K562 (cell line): ENCODE data around the gene ANKEF1. TPM values are rescaled to one million over a fixed set of nuclear protein-coding genes. Genes with fewer than 3 reads are reported as not detected.

Experiments used
- CBX2 ChIP-seq: fragments of 200-600 bp; sonication (generic); IDR thresholded peaks from one replicate; pipeline ENCODE4 v1.6.1; 2012; ENCODE audit warnings: mild to moderate bottlenecking, low read length, inconsistent platforms; ENCODE audit not compliant: insufficient read depth, poor library complexity, severe bottlenecking
- PATZ1 ChIP-seq: fragments of 250-450 bp; sonication (Bioruptor Pico); IDR thresholded peaks from 2 replicates; pipeline ENCODE4 v1.5.0; 2020; ENCODE audit warnings: mild to moderate bottlenecking, borderline replicate concordance
- TGIF2 ChIP-seq: sonication (generic); formaldehyde crosslinking; IDR thresholded peaks from 2 replicates; pipeline ENCODE4 v1.8.1; 2022; ENCODE audit warnings: mild to moderate bottlenecking, missing genetic modification reagents, moderate library complexity
- polyA plus RNA-seq, 8 experiments: library from polyadenylated mRNA; depleted of rRNA in 4 of 8; stranded (reverse) in 5 of 8; unstranded in 3 of 8; fragments of >200 nt; fragmentation: Nextera tagmentation in 2 of 8; fragmentation: Illumina TruSeq in 1 of 8; extraction: Ambion mirVana in 2 of 8; extraction: Trizol in 1 of 8; gene quantifications; 2 replicates each; pipeline versions ENCODE4 v1.2.1 to v1.2.3, GENCODE V29; 2011 to 2014; ENCODE audit warnings: inconsistent platforms in 1 of 8, missing spikeins in 1 of 8
- total RNA-seq, 7 experiments: library from RNA; depleted of rRNA in 6 of 7; stranded (reverse); fragments of >200 nt in 6 of 7; fragmentation: Illumina TruSeq in 2 of 7; extraction: Trizol in 2 of 7; gene quantifications; 2 replicates each; pipeline versions ENCODE4 v1.2.1 to v1.2.3, GENCODE V29; 2011 to 2021; ENCODE audit warnings: low replicate concordance in 1 of 7
- TF ChIP-seq, protein P1 (sequence below): sonication (generic); formaldehyde crosslinking; IDR thresholded peaks from 2 replicates; pipeline ENCODE4 v1.8.0; 2022; ENCODE audit warnings: missing genetic modification reagents, mild to moderate bottlenecking, borderline replicate concordance
- TF ChIP-seq, protein P2 (sequence below): fragments of 450-650 bp; formaldehyde crosslinking; IDR thresholded peaks from 2 replicates; pipeline ENCODE4 v1.4.0; 2020; ENCODE audit warnings: mild to moderate bottlenecking, moderate library complexity

ANKEF1 gene
- total and polyA plus RNA-seq, 9 of the 15 experiments (the other 6 are each of a cell fraction or from before 2014, with no cell fraction given) = 0.35 to 2.1 (median 1.7) TPM

DNA sequence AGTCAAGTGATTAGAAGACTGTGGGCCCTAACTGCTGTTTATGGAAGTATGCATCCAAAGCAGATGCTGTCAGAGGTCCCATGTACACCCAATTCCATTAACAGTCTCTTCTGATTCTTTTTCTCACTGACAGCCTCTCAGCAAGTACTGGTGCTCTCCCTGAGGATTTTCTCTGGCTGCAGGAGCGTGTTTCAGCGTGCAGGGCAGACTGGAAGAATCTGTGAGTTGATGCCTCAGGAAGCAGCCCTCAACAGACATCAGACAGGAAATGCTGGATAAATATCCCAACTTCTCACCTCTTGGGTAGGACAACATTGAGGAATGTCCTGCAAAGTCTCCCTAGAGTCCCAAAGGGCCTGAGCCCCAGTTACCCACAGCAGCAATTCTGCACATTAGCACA, 40.8 kb downstream of the ANKEF1 start (continued):
- TF ChIP-seq, protein P1, sequence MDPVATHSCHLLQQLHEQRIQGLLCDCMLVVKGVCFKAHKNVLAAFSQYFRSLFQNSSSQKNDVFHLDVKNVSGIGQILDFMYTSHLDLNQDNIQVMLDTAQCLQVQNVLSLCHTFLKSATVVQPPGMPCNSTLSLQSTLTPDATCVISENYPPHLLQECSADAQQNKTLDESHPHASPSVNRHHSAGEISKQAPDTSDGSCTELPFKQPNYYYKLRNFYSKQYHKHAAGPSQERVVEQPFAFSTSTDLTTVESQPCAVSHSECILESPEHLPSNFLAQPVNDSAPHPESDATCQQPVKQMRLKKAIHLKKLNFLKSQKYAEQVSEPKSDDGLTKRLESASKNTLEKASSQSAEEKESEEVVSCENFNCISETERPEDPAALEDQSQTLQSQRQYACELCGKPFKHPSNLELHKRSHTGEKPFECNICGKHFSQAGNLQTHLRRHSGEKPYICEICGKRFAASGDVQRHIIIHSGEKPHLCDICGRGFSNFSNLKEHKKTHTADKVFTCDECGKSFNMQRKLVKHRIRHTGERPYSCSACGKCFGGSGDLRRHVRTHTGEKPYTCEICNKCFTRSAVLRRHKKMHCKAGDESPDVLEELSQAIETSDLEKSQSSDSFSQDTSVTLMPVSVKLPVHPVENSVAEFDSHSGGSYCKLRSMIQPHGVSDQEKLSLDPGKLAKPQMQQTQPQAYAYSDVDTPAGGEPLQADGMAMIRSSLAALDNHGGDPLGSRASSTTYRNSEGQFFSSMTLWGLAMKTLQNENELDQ (CRISPR knock-in tag) = no peak
- no peak for TF ChIP-seq TGIF2 (CRISPR knock-in tag)
- TF ChIP-seq PATZ1 = no peak
- no peak for TF ChIP-seq CBX2
- TF ChIP-seq, protein P2, sequence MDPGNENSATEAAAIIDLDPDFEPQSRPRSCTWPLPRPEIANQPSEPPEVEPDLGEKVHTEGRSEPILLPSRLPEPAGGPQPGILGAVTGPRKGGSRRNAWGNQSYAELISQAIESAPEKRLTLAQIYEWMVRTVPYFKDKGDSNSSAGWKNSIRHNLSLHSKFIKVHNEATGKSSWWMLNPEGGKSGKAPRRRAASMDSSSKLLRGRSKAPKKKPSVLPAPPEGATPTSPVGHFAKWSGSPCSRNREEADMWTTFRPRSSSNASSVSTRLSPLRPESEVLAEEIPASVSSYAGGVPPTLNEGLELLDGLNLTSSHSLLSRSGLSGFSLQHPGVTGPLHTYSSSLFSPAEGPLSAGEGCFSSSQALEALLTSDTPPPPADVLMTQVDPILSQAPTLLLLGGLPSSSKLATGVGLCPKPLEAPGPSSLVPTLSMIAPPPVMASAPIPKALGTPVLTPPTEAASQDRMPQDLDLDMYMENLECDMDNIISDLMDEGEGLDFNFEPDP (CRISPR knock-in tag) = no peak
